GM15510 (cell line): ENCODE data around the gene TMEM163.

ENCODE experiments used
- POLR2A ChIP-seq: IDR thresholded peaks from 3 replicates; pipeline ENCODE4 v1.6.1; 2011; ENCODE audit warnings: borderline replicate concordance; ENCODE audit not compliant: insufficient read length; ENCODE audit errors: extremely low read depth

The TMEM163 gene

DNA sequence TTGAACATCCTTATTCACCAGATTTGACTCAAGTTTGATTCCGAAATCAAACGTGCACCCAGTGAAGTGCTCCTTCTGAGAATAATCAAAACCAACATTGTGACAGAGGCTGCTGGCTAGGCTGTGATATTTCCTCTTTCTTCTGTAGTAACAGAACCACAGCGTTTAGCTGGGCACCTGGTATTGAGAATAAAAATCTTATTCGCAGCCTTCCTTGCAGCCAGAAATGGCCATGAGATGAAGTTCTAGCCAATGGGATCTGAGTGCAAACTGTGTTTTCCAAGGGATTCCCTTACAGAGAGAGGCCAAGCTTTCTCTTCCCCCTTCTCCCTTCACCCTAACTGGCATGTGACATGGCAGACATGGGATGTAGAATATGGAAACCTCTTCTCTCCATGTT, 51.7 kb downstream of the TMEM163 start:
- TF ChIP-seq POLR2A: no peak

DNA sequence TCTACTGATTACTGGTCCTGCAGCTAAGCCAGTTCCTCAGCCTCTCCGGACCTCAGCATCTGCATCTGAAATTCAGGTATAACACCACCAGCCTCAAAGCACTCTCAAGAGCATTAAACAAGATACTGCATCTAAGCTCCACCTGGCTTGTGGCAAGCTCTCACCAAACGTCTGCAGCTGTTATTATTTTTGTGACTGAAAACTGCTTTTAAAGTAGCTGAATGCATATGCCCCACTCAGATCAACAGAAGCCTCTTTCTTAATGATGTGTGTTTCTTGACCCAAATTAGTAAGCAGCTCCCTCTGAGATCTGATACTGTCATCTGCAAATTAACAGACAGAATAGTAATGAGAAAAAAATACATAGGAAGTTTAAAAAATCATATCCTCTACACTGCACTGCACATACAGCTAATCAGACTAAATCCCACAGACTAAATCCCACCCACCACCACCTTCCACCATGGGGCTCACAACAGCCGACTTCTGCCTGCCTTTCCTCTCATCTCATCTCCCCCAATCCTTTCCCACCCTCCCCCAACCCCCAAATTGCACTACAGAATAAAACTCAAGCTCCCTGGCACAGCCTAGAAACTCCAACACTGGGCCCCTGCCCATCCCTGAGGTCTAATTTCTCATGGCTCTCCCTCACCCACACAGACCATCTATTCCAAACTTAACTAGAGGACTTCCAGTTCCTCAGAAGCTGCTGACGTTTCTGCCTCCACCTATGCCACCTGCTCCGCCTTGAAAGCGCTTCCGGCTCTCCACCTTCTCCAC, 52.9 kb downstream of the TMEM163 start:
- TF ChIP-seq POLR2A: no peak

DNA sequence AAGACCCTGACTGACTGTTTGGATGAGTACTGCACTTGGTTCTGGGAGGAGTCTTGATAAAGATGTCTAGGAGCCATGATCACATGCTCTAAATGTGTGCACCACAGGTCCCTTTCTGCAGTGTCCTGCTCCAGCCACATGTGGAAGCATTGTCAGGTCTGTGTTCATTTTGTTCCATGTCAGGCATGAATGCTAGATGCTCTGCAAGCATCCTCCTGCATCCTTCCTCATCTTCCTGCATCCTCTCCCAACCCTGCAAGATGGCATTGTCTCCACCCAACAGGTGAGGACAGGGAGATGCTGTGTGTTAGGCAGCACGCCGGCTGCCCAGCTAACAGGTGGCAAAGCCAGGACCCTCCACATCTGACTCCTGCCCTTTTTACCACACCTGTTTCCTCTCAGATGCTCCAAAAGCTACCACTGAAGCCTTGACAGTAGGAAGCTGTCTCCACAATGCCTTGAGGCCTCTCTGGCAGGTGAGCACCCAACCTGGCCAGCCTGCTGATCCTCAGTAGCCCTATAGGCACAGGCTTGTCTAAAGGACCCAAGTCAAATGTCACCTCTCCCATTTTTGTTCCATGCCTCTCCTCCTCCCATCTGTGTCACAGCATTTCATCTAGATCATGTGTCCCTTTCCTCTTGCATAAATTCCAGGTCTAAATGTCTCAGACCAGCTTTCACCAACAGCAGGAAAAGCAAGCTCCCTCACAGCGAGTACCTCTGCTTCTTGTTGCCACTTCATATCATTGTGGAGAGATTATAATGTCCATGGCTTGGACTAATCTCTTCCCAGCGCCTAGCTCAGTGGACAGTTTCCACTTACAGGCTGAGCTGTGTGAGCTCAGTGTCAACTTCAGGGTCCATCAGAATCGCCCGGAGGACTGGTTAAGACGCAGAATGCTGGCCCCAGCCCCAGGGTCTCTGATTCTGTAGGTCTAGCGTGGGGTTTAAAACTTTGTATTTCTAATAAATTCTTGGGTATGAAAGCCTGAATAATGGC, 55.0 kb downstream of the TMEM163 start:
- TF ChIP-seq POLR2A: no peak

DNA sequence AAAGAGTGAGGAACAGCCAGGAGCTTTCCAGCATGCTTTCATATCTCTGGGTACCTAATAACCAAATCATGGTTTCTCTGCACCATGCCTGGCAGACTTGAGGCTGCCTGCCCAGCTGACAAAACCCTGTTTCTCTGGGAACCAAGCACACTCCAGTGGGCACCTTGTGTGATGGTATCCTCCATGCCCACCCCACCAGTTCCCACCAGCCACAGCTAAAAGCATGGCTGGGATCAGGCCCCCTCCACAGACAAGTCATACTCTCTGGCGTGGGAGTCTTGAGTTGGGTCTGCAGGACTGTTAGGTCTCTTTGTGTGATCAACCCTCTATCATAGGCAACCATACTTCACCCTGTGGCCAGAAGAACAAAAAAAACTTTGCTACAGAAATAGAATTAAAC, 56.0 kb downstream of the TMEM163 start:
- TF ChIP-seq POLR2A: no peak

DNA sequence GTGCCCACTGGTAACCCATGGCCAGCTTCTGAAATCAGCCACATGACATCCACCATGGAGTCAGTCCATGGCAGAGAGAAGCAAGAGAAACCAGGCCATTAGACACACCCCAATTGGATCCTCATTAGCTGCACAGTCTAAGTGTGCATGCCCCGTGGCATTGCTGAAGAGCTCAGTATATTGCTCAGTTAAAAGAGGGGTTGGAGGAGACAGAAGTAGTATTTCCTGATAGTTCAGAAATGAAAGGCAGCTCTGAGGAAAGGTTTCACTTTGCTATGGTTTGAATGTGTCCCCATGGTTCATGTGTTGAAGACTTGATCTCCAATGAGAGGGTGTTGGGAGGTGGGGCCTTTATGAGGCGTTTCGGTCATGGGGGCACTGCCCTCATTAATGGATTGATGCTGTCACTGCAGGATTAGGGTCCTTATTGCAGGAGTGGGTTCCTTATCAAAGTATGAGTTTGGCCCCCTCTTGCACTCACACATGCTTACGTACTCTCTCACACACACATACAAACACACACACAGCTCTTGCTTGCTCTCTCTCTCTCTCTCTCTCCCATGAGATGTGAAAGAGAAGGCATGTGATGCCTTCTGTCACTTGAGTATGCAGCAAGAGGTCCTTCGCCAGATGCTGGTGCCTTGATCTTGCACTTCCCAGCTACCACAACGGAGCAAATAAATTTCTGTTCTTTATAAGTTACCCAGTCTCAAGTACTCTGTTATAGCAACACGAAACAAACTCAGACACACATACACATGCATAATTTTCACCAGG, 58.0 kb downstream of the TMEM163 start:
- no peak for TF ChIP-seq POLR2A

DNA sequence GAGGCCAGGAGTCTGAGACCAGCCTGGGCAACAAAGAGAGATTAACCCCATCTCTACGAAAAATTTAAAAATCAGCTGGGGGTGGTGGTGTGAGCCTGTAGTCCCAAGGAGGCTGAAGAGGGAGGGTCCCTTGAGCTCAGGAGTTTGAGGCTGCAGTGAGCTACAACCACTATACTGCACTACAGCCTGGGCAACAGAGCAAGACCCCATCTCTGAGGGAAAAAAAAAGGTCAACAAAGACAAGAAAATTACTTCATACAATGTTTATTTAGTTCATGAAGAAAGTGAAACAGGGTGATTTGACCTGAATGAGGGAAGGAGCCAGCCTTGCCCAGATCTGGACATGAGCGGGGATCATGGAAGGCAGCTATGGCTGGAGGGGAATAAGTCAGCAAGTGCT, 59.1 kb downstream of the TMEM163 start:
- TF ChIP-seq POLR2A: no peak

DNA sequence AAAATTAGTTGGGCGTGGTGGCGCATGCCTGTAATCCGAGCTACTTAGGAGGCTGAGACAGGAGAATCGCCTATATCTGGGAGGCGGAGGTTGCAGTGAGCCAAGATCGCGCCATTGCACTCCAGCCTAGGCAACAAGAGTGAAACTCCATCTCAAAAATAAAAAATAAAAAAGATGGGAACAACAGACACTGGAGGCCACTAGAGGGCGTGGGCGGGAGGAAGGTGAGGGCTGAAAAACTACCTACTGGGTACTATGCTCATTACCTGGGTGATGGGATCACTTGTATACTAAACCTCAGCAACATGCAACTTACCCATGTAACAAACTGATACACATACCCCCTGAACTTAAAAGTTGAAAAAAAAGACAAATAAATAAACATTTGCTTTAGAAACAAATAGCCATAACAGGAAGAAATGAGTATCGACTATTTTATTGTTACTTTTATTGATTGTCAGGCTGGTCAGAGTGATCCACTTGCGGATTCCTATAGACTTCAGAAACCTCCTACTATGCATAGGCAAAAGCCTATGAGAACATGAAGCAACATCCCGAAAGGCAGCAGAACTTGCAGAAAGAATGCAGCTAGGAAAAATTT, 61.0 kb downstream of the TMEM163 start:
- TF ChIP-seq POLR2A: no peak

DNA sequence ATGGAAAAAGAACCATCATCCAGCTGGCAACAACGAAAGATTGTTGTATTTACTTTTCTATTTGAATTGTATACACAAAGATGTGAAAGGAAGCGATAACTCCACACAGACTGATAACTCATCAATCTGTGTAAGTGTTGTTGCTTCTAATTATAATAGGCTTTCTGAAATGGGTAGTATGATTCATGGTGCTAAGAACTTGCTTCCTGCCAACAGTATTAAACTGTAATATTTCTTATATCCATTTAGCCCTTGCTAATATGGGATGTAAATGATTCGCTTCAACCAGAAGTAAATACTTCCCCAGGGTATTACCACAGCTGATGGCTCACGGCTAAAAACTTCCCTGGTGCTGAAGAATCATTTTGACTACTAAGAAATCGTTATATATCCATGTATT, 70.2 kb downstream of the TMEM163 start:
- TF ChIP-seq POLR2A: no peak

DNA sequence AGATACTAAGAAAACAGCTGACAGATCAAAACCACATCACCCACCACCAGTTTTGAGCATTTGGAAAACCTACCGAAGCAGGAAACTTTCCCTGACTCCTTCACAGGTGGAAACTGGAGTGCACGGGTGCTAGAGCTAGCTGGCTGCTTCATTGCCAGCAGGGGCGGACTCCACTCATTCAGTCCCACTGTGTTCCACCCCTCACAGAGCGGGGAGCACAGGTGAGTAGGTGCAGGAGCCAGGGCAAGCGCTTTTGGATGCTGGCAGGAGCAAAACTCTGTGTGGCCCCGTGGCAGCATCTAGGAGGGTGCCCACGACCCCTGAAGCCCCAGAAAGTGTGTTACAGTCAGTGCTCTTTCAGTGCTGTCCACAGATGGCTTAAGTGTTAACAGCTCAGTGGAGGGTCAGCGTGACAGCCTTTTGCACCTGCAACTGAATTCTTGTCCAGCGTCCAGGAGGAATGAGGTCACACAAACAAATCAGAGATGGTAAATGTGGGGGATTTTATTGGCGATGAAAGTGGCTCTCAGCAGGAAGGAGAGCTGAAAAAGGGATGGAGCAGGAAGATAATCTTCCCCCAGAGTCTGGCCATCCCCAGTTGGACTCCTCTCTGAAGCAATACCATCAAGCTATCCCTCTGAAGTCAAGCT, 71.1 kb downstream of the TMEM163 start:
- TF ChIP-seq POLR2A: no peak

DNA sequence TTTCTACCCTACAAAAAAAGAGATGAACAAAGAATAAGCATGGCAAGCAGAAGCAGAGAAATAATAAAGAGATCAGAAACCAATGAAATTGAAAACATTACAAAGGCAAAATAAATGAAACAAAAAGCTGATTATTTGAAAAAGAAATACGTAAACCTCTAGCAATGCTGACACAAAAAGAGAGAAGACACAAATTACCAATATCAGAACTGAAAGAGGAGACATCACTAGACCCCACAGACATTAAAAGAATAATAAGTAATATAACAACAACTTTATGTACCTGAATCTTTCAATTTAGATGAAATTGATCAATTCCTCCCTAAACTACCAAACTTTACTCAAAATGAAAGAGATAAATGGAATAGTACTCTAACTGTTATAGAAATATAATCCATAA, 75.9 kb downstream of the TMEM163 start:
- no peak for TF ChIP-seq POLR2A

DNA sequence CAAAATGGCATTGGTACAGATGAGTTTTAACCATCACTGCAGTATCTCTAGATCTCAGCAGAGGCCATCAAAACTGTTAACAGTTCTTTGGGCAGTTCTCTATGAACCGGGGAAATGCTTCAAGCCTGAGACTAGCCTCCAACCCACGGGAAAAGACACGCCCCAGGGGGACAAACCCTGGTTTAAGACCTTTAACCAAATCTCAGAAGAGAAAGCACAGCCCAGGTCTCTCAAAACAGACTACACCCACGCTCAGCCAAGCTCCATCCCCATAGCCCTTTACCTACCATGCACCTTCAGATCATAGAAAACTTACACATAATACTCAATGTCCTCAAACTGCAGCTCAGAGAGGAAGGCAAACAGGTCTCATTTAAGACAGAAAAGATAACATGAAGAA, 78.3 kb downstream of the TMEM163 start:
- no peak for TF ChIP-seq POLR2A

DNA sequence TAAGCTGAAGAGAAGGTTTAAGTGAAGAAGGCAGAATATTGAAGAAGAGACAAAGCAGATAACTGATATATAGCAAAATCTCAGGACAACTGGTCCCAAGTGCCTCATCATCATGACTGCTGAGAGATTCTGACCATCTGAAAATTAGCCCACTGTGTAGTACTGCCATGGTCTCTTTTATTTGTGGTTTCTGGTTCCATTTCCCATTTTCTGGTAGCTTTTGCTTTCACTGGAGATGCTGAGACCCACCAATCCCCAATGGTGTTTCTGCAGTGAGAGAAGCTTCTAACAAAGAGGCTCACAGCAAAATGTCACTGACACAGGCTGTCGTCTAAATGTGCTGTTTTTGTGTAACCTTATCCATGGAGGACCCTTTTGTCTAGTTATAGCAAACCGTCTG, 79.5 kb downstream of the TMEM163 start:
- TF ChIP-seq POLR2A: no peak

DNA sequence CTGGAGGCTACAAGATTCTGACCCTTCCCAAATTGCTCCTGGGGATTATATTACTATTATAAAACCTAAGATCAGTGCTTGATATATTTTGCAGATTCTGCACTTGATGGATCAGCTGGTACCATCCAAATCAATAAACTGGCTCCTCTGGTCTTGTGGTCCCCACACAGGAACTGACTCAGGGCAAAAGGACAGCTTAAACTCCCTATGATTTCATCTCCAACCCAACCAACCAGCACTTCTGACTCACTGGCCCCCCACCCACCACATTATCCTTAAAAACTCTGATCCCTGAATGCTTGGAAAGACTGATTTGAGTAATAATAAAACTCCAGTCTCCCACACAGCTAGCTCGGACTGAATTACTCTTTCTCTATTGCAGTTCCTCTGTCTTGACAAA, 82.1 kb downstream of the TMEM163 start:
- no peak for TF ChIP-seq POLR2A

DNA sequence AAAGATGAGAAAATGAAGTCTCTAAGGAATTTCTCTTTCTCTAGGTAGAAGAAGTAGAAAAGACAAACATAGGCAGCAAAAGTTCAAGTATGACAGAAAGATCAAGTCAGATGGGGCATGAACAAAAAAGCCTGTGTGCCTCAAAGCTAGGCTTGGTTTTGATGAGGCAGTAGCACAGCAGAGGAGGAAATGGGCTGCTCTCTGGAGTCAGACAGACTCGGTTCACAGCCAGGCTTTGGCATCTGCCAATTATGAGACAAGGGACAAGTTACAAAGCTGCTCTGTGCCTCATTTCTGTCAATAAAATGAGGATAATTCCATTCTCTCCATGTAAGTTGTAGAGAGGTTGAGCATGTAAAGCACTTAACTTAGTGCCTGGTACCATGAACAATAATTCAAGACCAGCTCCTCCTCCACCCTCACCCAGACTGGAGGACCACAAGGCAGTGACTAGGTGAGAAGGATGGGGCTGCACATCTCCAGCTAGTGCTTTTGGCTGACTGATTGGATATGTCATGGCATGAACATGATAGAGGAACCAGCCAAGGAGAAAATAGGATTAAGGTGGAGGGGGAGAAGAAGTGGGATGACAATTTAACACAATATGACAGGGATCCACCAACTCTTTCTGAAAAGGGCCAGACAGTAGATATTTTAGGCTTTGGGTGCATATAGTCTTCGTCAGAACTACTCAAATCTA, 84.6 kb downstream of the TMEM163 start:
- TF ChIP-seq POLR2A: no peak

DNA sequence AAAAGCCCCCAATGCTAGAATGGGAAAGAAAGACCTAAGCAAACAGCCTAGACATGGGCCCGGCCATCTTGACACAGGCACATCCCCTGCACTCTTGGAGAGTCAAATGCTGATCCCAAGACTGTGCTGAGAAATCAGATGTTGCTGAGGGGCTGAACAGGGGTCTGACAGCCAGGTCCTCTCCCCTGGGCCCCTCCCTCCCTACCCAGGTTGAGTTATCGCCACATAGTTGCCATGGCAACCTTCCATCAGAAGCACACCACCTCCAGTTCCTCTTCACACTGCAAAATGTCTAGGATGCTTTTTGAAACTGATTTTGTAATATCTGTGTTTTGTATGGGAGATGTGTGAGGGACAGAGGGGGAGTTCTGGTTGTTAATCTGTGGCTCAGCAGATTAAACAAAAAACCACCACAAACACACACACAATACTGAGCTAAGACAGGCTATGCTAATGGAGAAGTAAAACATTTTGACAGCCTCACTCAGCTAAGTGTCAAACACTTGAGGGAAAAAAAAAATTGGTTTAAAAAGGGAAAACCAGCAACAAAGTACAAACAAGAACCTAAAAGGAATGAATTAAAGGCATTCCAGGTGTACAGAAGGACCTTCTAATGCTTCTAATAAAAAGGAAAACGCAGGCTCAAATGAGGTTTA, 88.2 kb downstream of the TMEM163 start:
- TF ChIP-seq POLR2A: no peak
